A204.1 (cell line): ENCODE measurements around the gene GASK1B.

Source experiments
- FAIRE-seq: peaks from 2 replicates; lab custom pipeline; 2012; peaks lifted over from hg19 to GRCh38; lab: Jason Lieb, UNC

GASK1B gene

DNA sequence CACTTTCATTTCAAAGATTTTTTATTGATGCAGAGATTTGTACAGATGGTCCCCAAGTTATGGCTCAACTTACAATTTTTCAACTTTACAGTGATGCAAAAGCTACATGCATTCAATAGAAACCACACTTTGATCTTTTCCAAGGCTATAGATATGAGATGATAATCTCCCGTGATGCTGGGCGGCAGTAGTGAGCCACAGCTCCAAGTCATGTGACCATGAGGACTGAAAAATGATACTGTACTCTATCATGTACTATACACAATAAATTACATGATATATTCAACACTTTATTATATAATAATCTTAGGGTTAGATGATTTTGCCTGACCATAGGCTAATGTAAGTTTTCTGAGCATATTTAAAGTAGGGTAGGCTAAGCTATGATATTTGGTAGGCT is 14.0 kb upstream of the GASK1B start:
- FAIRE-seq = no peak

DNA sequence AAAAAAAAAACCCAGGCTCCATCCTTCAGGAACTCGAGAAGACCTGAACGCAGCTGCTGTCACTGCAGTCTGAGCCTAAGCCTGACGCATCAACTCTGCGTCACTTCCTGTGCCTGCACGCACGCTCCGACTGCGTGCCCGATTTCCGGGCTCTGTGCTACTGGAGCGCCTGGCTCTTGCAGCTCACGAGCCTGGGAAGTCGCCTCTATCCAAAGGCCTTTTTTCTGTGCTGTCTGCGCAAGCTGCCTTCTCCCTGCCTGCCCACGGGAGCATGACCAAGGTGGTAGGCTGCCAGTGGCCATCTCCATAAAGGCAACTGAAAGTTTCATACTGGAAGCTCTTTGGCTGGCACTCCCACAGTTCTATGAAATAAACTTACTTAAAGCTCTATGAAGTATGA is 9.9 kb upstream of the GASK1B start:
- no peak for FAIRE-seq

DNA sequence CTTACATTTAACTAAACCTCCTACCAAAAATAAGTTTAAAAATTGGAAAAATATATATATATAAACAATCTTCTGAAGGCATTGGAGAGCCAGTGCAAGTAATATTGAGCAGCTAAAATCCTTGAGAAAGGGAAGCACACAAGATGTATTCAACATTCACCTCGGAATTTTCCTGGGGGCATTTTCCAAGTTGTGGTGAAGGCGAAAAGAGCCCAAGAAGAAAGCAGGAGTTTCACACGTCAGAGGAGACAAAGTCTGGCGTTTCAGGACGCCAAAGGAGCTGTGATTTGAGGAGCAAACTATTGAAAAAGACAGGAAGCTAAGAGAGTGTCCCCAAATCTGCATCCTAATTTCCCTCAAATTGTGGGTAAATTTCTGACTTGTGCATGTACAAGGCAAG is 9.1 kb upstream of the GASK1B start:
- no peak for FAIRE-seq

DNA sequence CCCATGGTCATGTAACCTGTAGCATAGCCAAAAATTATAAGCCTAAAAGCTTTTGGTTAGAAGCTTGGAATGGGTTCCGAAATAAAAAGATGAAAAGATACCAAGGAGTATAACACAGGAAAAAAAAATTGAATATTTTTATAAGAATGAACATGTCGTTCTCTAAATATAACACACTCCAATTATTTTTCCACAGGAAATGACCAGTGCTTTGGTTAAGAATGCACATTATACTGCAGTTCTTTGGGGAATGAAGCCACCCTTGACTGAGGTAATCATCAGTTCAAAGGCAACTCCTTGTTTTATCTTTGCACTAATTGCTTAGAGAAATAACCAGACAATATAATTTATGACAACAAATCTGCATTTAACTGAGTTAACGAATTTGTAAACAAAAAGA is 6.6 kb upstream of the GASK1B start:
- FAIRE-seq = no peak

DNA sequence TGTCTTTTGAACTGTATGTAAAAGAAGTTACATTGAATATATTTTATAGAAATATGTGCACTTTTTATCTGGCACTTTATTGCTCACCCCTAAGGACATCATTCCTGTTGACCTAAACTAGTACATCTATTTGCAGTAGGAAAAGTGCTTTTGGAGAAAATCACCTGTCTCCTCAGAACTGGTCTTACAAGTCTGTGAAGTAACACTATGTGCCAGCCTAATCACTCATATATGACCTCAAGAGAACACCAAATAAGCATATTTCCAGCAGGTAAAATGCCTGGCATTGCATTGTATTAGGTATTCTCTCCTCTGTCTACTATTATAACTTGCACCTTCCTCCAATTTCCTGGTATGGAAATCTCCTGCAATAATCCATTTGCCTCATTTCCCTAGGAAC is 4.0 kb upstream of the GASK1B start:
- FAIRE-seq = no peak

DNA sequence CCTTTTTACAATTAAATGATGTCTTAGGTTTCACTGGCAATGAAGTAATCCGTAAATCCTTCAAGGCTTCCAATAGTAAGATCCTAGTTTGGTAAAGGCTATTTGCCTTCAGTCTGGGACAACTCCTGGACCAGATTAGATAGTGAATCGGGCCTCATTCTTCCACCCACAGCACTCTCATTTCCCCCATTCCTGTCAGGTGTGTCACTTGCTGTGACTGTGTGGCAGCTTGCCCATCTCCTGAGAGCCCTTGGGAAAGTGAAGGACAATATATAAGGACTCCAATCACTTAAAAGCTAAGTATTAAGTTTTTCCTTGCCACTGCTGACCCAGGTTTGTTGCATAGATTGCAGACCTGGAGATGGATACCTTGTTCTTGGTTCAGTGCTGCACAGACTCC is 3.3 kb upstream of the GASK1B start:
- FAIRE-seq = no peak

DNA sequence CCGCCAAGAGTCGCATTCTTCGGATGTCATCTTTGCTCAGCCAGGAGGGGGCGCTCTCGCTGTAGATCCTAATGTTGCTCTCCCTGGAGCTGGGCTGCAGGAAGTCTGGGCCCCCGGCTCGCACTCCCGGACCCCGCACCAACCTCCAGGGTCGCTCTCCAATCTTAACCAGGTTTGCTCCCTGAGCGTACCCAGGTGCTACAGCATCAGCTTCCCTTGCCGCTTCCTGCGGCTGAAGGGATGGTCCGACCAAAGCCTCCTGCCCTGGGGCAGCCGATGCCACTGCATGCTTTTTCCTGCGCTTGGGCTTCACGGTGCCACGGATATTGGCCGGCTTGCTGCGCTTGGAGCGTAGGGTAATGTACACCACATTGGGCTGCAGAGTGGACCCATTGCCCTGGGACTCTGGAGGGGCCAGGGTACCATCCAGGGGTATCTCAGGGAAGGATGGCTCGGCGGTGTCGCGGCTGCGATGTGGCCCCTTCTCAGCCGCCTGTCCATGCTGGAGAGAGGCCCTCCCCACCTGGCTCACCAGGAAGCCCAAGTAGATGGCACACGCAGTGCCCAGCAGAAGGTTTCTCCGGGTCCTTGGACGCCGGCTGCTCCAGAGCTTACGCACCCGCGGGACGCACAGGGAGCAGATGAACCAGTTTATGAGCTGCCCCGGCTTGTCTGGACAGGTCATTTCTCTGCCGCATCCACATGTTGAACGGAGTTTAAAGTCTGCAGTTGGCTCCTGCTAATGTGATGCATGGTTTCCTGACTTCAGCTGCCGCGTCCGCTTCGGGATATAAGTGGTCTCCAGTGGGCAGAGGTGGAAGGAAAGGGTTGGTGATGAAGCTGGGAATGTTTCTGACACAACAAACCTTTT is 1.9 kb downstream of the GASK1B start:
- no peak for FAIRE-seq

DNA sequence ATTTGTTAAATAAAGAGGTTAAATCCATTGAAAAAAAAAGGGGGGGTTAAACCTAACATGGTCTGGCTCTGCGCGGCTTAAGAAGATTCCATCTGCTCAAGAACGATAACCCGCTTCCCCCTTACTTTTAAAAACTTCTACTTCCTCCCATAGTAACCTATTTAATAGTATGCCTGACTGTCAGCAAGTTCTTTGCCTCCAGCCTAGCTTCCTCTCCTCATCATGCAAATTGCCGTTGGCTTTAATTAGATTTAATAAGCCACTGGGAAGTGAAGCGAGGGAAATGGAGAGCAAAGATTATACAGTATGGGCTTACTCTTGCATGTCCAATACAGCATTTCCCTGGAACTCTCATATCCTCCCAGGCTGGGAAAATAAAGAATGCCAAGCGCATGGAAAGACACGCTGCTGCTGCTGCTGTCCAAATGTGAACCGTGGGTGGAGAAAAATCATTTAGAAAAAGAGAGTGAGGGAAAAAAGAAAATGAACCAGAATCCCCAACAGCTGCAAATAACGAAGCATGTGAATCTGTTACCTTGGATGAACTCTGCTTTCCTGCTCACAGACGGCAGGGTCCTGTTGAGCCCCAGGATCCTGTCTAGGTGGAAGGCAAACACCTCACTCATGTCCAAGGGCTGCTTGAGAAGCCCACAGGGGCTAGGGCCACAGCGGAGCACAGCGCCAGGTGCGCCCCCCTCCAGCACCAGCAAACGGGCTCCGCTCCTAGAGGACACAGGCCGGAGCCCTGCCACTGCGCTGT is 2.7 kb downstream of the GASK1B start:
- no peak for FAIRE-seq

DNA sequence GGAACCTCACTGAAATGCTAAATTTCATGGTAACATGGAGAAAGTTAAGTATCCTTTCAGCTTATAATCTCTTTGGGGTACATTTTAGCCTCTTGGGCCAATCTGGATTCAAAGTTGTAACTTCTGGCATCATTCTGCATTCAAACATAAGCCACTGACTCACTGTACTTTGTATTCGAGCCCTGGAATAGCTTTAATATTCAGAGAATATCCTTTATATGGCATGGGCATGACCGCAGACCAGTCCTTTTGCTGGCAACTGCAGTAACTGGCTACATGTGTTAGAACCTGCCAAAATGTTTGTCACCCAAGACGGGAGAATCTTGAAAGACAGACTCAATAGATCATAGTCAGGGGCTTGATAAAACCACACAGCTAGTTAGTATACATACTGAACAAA is 3.3 kb downstream of the GASK1B start:
- no peak for FAIRE-seq

DNA sequence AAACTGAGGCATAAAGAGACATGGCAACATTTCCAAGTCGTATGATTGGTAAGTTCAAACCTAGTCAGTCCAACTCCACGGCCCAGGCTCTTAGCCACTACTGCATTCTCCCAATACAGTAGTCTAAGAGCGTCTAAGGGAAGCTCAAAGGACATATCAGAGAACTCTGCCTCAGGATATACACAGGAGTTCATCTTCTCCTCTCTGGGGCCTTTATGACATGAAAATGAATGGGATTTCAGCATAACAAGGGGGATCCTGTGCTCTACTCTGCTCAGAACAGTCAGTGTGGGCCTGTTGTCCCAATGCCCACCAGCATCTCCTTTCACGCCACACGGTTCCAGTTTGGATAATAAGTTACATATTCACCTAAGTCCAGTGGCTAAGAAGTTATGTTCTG is 4.2 kb downstream of the GASK1B start:
- FAIRE-seq = no peak

DNA sequence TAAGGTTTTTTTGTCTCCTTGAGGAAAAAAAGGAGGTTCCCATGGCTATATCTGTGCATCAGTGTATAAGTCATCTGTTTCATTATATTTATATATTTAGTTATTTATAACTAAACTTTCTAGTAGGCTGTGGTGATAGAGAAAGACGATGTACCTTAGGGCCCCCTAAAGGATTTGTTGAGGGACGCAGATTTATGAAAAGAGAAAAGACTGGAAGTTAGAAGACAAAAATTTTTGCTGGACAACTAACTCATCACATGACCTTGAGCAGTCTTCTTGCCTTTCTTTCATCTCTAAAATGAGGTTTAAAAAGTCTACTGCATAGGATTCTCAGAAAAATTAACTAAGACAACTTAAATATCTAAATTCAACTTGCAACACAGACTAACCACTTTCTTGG is 6.1 kb downstream of the GASK1B start:
- FAIRE-seq = no peak

DNA sequence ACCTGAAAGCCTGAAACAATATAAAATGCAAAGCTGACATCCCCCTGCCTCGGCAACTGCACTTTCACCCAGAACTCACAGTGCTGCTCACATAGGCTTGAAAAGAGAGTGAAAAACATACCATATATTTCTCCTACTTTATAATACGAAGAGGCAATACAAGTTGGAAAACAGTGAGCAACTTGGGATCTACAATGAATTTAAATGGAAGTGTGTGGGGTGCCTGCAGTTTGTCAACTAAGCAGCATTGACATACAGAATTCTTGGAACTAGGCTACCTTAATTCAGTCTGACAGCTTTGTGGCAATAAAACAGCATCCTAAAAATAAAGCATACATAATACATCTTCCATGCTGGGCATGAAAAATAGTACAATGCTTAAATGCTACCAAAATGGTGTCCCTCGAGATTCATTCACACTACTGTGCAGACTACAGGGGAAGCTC is 8.0 kb downstream of the GASK1B start:
- no peak for FAIRE-seq

DNA sequence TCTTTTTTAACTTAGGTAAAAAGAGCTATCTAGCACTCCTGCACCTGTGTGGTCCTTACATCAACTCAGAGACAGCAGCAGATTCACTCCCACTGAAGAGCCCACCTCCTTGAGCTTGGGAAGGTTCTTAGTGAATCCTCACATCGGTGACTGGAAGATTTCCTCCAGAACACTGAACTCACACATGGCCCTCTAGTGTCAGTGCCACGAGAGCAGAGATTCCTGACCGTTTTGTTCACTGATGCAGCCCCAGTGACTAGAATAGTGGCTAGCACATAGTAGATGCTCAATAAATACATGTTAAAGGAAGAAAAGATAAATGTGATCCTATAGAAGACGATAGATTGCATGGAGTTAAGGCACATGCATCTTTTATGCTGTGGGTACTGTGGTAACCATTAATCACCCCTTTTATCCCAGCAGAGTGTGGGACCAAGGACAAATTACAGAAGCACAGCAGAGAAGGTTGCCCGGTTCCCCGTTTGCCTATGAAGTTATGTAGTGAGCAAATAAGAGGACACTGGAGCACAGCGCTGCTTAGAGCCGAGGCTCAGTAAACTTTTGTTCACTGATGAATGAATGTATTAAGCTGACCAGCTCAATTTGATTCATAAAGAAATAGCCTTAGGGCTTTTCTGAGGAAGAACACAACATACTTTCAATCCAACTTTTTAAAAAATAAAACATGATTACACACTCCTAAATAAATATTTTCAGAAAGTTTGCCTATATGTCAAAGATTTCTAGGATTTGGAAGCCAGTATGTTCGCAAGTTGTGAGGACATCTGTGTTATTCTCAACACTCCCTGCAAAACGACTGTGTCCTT is 8.7 kb downstream of the GASK1B start:
- no peak for FAIRE-seq

DNA sequence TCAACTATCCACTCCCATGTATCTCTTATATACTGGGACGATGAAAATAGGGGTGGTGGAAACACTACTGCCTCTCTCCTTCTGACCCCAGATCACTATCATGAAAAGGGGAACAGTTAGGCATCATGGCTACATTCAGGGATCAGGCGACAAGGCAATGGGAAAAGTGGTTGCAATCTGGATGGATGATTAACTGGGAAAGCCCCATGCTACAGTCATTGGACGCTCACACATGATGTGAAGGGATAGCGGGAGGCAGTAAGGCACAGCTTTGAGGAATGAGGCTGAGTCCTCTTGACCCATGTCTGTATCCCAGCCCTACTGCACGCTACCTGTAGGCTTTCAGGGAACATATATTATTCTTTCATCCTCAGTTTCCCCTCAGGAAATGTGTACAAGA is 10.2 kb downstream of the GASK1B start:
- no peak for FAIRE-seq

DNA sequence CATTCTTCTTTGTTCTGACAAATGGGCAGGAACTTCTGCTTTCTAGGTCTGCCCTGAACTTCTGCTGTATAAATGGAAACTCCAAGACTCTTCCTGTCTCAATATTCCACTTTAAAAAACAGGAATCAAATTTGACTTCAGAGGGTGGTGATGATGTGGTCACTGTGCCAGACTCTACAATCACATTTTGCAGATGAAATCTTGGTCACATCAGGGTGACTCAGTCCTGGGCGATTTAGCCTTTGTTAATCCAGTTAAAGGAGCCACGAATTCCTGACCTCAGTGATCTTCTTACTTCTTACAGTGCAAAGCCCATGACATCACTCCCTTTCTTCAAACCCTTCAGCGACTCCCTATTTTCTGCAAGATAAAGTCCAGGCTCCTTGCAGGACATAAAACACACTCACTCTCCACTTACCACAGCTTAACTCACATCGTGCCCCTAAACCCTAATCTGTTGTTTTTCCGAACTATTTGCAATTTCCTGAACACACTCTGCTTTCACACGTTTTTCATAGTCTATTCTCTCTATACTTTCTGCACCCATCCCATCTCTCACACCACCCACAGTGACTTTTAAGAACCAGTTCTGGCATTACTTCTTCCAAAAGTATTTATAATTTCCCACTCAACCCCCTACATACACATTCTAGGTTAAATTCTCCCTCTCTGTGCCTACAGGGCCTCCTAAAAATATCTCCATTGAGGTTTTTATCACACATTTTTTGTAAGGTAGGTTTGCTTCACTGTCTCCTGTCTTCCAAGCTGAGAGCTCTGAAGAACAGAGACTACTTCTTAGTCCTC is 11.1 kb downstream of the GASK1B start:
- FAIRE-seq = no peak

DNA sequence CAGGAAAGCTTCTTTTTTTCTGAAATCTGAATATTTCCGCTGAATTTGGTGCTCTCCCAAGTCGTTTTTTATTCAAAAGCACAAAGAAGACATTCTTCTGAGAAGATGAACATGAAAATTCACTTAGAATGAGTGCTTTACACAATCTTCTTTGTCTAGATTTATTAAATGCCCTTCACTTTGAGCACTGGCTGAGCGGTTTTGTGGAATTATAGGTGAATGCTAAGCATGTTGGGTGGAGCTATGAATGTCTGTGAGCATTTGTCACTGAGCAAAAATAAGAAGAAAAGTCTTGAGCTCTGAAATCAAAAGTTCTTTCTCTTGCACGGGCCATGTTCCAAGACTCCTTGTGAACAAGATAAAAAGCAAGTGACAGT is 13.1 kb downstream of the GASK1B start:
- no peak for FAIRE-seq

DNA sequence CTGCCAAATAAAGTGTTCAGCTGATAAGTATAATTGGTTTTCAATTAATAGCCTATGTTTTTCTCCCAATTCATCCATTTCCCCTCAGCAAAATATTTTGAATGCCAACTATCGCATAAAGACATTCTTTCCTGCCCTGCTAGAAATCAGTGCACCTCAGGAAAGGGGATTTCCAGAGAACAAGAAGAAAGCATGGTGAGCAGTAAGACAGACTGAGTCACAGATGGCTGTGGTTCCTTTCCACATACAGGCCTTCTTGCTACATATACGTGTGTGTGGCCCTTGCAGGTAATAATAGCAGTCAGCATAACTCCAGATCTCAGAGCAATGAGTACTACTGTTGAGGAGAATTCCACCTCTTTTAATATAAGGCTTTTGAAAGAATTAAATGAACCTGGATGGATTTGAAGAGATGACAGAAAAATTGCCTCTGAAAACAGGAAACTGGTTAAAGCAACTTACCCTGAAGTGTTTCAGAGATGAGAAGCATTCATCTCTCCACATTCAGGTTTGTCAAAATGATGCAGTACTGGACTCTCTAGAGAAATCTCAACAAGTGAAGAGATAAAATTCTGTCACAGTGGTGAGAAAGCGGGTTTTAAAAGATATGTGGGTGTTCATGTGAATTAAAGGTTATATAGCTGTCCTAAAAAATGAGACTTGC is 13.6 kb downstream of the GASK1B start:
- no peak for FAIRE-seq

DNA sequence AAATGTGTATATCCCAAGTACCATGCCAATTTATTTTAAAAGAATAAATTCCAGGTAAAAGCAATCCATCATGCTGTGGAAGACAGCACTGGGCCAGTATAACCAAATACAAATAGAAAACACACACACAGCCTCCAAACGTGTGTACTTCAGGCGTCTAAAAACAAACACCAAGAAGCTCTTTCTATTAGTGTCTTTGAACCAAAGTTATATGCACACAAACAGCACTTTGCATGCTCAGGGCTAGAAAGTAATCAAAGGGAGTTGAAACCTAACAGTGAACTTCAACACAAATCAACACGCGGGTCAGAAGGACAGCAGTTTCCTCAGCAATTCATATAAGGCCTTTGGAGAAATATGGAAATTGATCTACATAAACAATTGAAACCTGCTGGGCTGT is 15.4 kb downstream of the GASK1B start:
- no peak for FAIRE-seq

DNA sequence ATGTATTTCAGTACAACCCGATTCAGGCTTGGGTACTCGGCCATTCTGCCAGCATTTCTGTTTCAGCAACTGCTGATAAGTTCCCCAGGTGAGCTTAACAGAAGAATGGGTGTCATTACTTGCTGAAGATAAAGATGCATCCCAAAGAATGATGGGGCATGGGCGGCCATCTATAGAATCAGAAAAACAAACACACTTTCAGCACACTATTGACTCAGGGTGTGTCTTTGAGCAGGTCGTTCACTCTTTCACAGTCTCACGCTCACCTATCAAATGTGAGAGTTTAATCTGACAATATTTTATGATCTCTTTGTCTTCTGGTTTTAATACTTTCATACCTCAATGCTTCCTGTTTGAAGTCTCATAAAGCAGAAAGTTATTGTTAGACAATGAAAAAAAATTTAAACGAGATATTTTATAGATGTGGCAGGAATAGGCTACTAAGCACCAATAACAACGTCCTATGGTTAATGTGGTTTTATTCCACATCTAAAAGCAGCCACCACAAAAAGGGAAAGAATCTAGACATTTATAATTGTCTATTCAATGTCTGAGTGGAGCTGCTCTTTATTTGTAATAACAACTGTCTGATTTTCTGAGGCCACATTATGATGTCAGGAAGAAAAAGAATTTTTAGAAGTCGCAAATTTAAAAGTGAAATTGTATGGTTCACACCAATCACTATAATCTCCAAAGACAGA is 17.0 kb downstream of the GASK1B start:
- FAIRE-seq = no peak

DNA sequence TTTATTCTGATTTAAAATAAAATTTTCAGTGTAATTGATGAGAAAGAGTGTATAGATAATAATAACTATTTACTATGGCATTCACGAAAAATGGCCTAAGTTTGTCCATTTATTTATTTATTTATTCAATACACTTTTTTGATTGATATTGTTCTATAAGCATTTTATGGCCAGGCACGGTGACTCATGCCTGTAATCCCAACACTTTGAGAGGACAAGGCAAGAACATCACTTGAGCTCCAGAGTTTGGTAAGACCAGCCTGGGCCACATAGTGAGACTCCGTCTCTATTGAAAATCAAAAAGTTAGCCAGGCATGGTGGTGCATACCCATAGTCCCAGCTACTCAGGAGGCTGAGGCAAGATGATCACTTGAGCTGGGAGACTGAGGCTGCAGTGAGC is 25.7 kb downstream of the GASK1B start:
- FAIRE-seq = no peak

DNA sequence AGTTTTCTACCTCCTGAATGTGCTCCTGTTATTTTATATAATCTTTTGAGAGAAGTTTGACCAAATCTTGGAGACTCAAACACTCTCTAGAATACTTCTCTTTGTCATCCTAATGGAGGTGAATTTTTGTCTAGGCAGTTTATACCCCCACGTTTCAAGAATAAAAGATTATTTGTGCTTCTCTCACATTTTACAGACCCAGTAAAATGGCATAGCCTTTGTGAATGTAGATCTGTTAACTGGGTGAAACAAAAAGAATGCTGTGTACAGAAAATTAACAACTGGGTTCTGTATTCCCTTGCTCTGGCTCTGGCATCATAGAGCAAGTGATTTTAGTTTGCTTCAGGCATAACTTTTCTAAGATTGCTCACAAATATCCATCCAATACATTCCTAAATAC is 26.1 kb downstream of the GASK1B start:
- no peak for FAIRE-seq
